Upper lobe of left lung (tissue), 4 donors: ENCODE data around the gene MAD1L1.

Source experiments
- EP300 ChIP-seq, 4 donors: sonication (generic); formaldehyde crosslinking; IDR thresholded peaks; one replicate each; pipeline ENCODE4 v1.5.1; 2017; ENCODE audit warnings: antibody characterized with exemption in 4 of 4, control low read depth in 2 of 4
- POLR2A ChIP-seq, 4 donors: fragments of 450-650 bp; IDR thresholded peaks; one replicate each; pipeline ENCODE4 v1.5.1; 2016 to 2017; ENCODE audit warnings: antibody characterized with exemption in 4 of 4, mild to moderate bottlenecking in 2 of 4
- TF ChIP-seq, protein P1 (sequence below), 6 experiments: fragments of 450-650 bp in 4 of 6; fragments of 200-600 bp in 2 of 6; sonication (generic) in 2 of 6; IDR thresholded peaks; one replicate each; pipeline ENCODE4 v1.5.1; 2016 to 2019; ENCODE audit warnings: antibody characterized with exemption in 6 of 6

DNA sequence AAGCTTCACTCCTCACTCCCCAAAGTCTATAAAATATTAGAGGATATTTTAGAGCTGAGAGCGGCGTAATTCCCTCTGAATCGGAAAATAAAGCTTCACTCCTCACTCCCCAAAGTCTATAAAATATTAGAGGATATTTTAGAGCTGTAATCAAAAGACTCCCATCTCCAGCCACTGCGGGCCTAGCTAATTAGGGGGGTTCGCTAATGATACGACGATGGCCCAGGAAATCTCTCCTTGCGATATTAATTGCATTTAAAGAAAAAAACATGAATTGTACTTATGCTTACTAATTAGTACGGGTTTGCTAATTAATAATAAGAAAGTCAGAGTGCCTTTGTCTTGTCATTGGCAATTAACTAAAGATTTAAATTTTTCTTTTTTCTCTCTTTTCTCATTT is 235.9 kb downstream of the MAD1L1 start:
- TF ChIP-seq, protein P1, sequence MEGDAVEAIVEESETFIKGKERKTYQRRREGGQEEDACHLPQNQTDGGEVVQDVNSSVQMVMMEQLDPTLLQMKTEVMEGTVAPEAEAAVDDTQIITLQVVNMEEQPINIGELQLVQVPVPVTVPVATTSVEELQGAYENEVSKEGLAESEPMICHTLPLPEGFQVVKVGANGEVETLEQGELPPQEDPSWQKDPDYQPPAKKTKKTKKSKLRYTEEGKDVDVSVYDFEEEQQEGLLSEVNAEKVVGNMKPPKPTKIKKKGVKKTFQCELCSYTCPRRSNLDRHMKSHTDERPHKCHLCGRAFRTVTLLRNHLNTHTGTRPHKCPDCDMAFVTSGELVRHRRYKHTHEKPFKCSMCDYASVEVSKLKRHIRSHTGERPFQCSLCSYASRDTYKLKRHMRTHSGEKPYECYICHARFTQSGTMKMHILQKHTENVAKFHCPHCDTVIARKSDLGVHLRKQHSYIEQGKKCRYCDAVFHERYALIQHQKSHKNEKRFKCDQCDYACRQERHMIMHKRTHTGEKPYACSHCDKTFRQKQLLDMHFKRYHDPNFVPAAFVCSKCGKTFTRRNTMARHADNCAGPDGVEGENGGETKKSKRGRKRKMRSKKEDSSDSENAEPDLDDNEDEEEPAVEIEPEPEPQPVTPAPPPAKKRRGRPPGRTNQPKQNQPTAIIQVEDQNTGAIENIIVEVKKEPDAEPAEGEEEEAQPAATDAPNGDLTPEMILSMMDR (IDR thresholded peaks at IDR 0.05), result no peak
- TF ChIP-seq POLR2A (IDR thresholded peaks at IDR 0.05) (no peak), EP300 (IDR thresholded peaks at IDR 0.05) (no peak)
